ENCODE results near the gene PSMA4. TPM values are rescaled to one million over a fixed set of nuclear protein-coding genes. Genes with fewer than 3 reads are reported as not detected.
A peak's percentile ranks its signal among the peaks of the same experiment; 100 is the strongest.
"Not testable (repeated sequence)": the region's sequence is repeated elsewhere in the genome, so short reads cannot be mapped to it uniquely, and the experiment has no call there.

Gene PSMA4
- total RNA-seq, 4 donors from 2014 or later, result 99.9 to 191 (median 118) TPM

DNA sequence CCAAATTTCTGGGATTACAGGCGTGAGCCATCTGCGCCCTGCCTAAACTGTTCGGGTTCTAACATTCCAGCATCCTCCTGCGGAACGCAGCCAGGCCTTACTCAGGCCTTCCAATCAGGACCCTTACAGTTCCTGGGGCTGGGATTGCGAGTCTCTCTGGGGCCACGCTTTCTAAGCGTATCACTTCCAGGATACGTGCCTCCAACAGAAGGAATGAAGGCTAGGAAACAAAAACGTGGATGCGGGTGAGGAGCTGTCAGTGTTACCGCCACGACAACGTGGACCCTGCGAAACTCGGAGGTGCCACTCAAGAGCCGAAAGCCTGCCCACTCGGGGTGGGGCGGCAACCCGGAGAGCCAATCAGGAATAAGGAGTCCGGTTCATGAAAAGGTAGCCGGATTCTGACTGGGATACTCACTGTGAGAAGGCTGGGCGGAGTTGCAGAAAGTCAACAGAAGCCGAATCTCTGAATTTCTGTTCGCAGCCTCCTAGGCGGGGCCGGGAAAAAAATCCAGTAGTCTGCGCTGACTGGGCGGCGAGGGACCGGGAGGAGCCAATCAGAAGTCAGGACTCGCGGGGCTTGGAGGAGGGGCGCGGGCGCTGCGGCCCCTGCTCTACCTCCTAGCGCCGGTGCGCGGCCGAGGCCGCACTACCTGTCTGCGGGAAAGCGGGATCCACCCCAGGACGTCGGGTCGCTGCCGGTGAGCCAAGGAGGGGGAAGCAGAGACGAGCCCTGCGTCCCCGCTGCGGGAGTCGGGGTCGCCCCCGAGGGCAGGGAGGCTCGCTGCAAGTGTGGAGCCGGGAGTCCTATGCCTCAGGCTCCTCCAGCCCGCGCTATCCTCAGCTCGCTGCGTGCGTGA lies 33.0 kb upstream of the PSMA4 start, which contains the start of gene HYKK:
Gene HYKK, plus strand, starts transcription at position 607 of the 860 bp plus-strand sequence. CDS start 5,512 bp downstream, outside the sequence.
- TF ChIP-seq, protein P1, sequence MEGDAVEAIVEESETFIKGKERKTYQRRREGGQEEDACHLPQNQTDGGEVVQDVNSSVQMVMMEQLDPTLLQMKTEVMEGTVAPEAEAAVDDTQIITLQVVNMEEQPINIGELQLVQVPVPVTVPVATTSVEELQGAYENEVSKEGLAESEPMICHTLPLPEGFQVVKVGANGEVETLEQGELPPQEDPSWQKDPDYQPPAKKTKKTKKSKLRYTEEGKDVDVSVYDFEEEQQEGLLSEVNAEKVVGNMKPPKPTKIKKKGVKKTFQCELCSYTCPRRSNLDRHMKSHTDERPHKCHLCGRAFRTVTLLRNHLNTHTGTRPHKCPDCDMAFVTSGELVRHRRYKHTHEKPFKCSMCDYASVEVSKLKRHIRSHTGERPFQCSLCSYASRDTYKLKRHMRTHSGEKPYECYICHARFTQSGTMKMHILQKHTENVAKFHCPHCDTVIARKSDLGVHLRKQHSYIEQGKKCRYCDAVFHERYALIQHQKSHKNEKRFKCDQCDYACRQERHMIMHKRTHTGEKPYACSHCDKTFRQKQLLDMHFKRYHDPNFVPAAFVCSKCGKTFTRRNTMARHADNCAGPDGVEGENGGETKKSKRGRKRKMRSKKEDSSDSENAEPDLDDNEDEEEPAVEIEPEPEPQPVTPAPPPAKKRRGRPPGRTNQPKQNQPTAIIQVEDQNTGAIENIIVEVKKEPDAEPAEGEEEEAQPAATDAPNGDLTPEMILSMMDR (IDR thresholded peaks at IDR 0.05), result peak in 3 of 4 experiments; percentile 26 to 48 (median 45)
- TF ChIP-seq POLR2AphosphoS5 (IDR thresholded peaks at IDR 0.05) (peak; percentile 40), POLR2A (IDR thresholded peaks at IDR 0.05) (peak; percentile 38 to 39), EP300 (IDR thresholded peaks at IDR 0.05) (no peak)
- Histone ChIP-seq H3K36me3 (no peaks in the 10 kb centered on the region), H3K27me3 (no peaks in the 10 kb centered on the region), H3K4me3 (peak within 1 kb of the TSS; percentile 62 to 70), H3K4me1 (peaks cover 0 to 16% (median 6%) of the 10 kb centered on the region in 3 donors), H3K27ac (peak within 1 kb of the TSS; percentile 25 to 87 (median 84)), H3K9me3 (no peaks in the 10 kb centered on the region)
- peak; percentile 98 for ATAC-seq
- 1 to 10% methylated on average over 2 to 26 of the region's 63 CpGs for WGBS, 2 donors (ENCODE audit: low coverage in 1 of 2)

DNA sequence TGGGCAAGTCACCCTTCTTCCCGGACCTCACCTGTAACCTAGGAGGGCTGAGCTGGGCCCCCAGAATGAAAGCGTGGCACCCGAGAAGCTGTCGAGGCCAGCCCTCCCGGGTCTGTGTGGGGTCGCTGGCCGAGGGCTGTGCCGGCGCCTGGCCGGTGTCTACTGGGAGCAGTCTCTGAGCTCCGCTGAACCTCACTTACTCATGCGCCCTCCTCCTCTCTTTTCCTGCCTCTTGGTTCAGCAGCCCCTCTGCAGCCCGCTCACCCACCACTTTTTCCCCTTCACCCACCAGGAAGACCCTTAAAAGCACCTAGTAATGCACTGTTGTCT lies 32.4 kb upstream of the PSMA4 start:
- 20% methylated on average over 1 of the region's 13 CpGs; no CpG with 5 or more reads in 1 of the 2 donors for WGBS, 2 donors (ENCODE audit: low coverage in 1 of 2)
- ATAC-seq, result no peak
- no peaks in the 10 kb centered on the region for H3K36me3 ChIP-seq
- peak overlapping the region; percentile 62 to 70 for H3K4me3 ChIP-seq
- no peaks in the 10 kb centered on the region for H3K27me3 ChIP-seq
- no peaks in the 10 kb centered on the region for H3K9me3 ChIP-seq
- H3K4me1 ChIP-seq, result peaks cover 0 to 16% (median 6%) of the 10 kb centered on the region in 3 donors
- TF ChIP-seq, protein P1 (IDR thresholded peaks at IDR 0.05), result no peak
- no peak for TF ChIP-seq POLR2A (IDR thresholded peaks at IDR 0.05)
- no peak for TF ChIP-seq EP300 (IDR thresholded peaks at IDR 0.05)
- no peak for TF ChIP-seq POLR2AphosphoS5 (IDR thresholded peaks at IDR 0.05)
- peak overlapping the region; percentile 25 to 87 (median 84) for H3K27ac ChIP-seq

- peaks cover 0 to 16% (median 6%) of the 10 kb centered on the region in 3 donors for H3K4me1 ChIP-seq
- no peaks in the 10 kb centered on the region for H3K36me3 ChIP-seq
- TF ChIP-seq POLR2AphosphoS5 (IDR thresholded peaks at IDR 0.05), result no peak
- no peaks in the 10 kb centered on the region for H3K27me3 ChIP-seq
- ATAC-seq, result no peak
- H3K27ac ChIP-seq, result peak overlapping the region in 1 of 4 donors; percentile 83
- H3K9me3 ChIP-seq, result no peaks in the 10 kb centered on the region
- WGBS, 2 donors (ENCODE audit: low coverage in 1 of 2), result 25 to 30% methylated on average over 5 to 6 of the region's 6 CpGs
- H3K4me3 ChIP-seq, result peak overlapping the region; percentile 62 to 70
These were observed 32.0 kb upstream of the PSMA4 start for GRCh38 chr15:78508272-78508671.

DNA sequence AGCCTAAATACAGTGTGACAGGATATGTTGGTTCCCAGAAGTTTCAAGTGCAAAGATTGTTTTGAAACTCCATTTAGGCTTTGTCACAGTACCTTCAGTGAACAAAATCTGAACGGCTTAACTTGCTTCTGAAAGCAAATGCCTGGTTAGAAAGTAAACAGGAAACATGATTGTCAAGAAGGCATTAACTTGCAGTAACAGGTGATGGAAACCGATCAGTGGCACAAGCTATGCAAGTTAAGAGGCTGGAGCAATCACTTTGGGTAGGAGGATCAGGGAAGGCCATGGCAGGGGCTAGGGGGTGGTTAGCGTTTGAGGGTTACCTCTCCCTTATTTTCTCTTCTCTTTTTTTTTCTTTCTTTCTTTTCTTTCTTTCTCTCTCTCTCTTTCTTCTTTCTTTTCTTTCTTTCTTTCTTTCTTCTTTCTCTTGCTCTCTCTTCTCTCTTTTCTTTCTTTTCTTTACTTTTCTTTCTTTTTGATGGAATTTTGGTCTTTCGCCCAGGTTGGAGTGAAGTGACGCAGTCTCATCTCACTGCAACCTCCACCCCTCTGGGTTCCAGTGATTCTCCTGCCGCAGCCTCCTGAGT lies 30.4 kb upstream of the PSMA4 start:
- Histone ChIP-seq H3K36me3 (peaks cover 0 to 6% of the 10 kb centered on the region in 2 donors), H3K4me3 (no peak overlapping the region), H3K27me3 (no peaks in the 10 kb centered on the region), H3K9me3 (no peaks in the 10 kb centered on the region), H3K27ac (no peak overlapping the region), H3K4me1 (peaks cover 0 to 16% (median 6%) of the 10 kb centered on the region in 3 donors)
- no peak for ATAC-seq
- no peak for TF ChIP-seq EP300 (IDR thresholded peaks at IDR 0.05)
- TF ChIP-seq, protein P1 (IDR thresholded peaks at IDR 0.05), result no peak
- no peak for TF ChIP-seq POLR2AphosphoS5 (IDR thresholded peaks at IDR 0.05)
- no peak for TF ChIP-seq POLR2A (IDR thresholded peaks at IDR 0.05)
- WGBS, 2 donors (ENCODE audit: low coverage in 1 of 2), result 68 to 77% methylated on average over 3 of the region's 6 CpGs

GRCh38 chr15:78520035-78520434 lies 20.2 kb upstream of the PSMA4 start:
- not testable (repeated sequence) for H3K9me3 ChIP-seq, H3K27ac ChIP-seq, ATAC-seq, H3K27me3 ChIP-seq, H3K4me1 ChIP-seq, H3K4me3 ChIP-seq
- WGBS, 2 donors (ENCODE audit: low coverage in 1 of 2), result 100% methylated on average over 1 of the region's 3 CpGs
- peaks cover 0 to 49% of the 10 kb centered on the region in 2 donors for H3K36me3 ChIP-seq

Measured in gastroesophageal sphincter (tissue), 4 donors.